GM12878 (cell line): ENCODE results near the gene NOL4L. TPM values are rescaled to one million over a fixed set of nuclear protein-coding genes. Genes with fewer than 3 reads are reported as not detected.

Experiments
- BCL3 ChIP-seq: IDR thresholded peaks from 2 replicates; pipeline ENCODE4 v1.6.1; 2011; ENCODE audit warnings: borderline replicate concordance, low read depth, mild to moderate bottlenecking, moderate library complexity, low read length; ENCODE audit not compliant: insufficient read depth, poor library complexity, severe bottlenecking
- CREM ChIP-seq: IDR thresholded peaks from 2 replicates; pipeline ENCODE4 v1.6.1; 2014; ENCODE audit warnings: antibody characterized with exemption, low read depth
- EZH2 ChIP-seq: IDR thresholded peaks from 2 replicates; pipeline ENCODE4 v1.6.1; 2012; ENCODE audit warnings: low read depth, mild to moderate bottlenecking, control low read depth, inconsistent platforms, low read length, borderline replicate concordance; ENCODE audit not compliant: control insufficient read depth
- FOXM1 ChIP-seq: IDR thresholded peaks from 2 replicates; pipeline ENCODE4 v1.6.1; 2012; ENCODE audit warnings: low read depth, mild to moderate bottlenecking, inconsistent platforms, low read length, moderate library complexity
- HSF1 ChIP-seq: fragments of 150-350 bp; IDR thresholded peaks from 2 replicates; pipeline ENCODE4 v1.6.1; 2014; ENCODE audit warnings: mild to moderate bottlenecking, low read depth, low read length
- POLR2AphosphoS5 ChIP-seq: IDR thresholded peaks from 2 replicates; pipeline ENCODE4 v1.6.1; 2011; ENCODE audit warnings: mild to moderate bottlenecking, low read length, inconsistent platforms
- RFX5 ChIP-seq: IDR thresholded peaks from 2 replicates; pipeline ENCODE4 v1.6.1; 2011; ENCODE audit warnings: low read depth, low read length, improper control_type of control experiment
- TCF12 ChIP-seq: IDR thresholded peaks from 2 replicates; pipeline ENCODE4 v1.6.1; 2011; ENCODE audit warnings: low read depth, mild to moderate bottlenecking, low read length
- TCF7 ChIP-seq: IDR thresholded peaks from 2 replicates; pipeline ENCODE4 v1.6.1; 2014; ENCODE audit warnings: antibody characterized with exemption, borderline replicate concordance
- USF2 ChIP-seq: IDR thresholded peaks from 2 replicates; pipeline ENCODE4 v1.6.1; 2011; ENCODE audit warnings: low read depth, low read length, improper control_type of control experiment, borderline replicate concordance
- ZBTB33 ChIP-seq: fragments of 450-650 bp; IDR thresholded peaks from 2 replicates; pipeline ENCODE4 v1.6.1; 2017; ENCODE audit warnings: mild to moderate bottlenecking
- ZBTB40 ChIP-seq: fragments of 450-650 bp; IDR thresholded peaks from 2 replicates; pipeline ENCODE4 v1.6.1; 2016; ENCODE audit warnings: mild to moderate bottlenecking, moderate library complexity, borderline replicate concordance
- ZNF24 ChIP-seq: fragments of 450-650 bp; IDR thresholded peaks from 2 replicates; pipeline ENCODE4 v1.6.1; 2017; ENCODE audit warnings: antibody characterized with exemption, mild to moderate bottlenecking
- ZSCAN29 ChIP-seq: fragments of 450-650 bp; IDR thresholded peaks from 2 replicates; pipeline ENCODE4 v1.6.1; 2017; ENCODE audit warnings: mild to moderate bottlenecking, moderate library complexity
- polyA plus RNA-seq, 11 experiments: library from polyadenylated mRNA; depleted of rRNA in 4 of 11; unstranded in 6 of 11; stranded (reverse) in 5 of 11; fragments of >200 nt; fragmentation: Nextera tagmentation in 4 of 11; fragmentation: Illumina TruSeq in 1 of 11; extraction: Ambion mirVana in 4 of 11; extraction: Trizol in 1 of 11; gene quantifications; 1 replicate in 1 of 11; 2 replicates in 10 of 11; pipeline versions ENCODE4 v1.2.1 to v1.2.3, GENCODE V29; 2011 to 2016; ENCODE audit warnings: inconsistent platforms in 2 of 11, missing spikeins in 2 of 11, low read depth in 1 of 11
- total RNA-seq, 4 experiments: library from RNA; depleted of rRNA in 3 of 4; stranded (reverse); fragments of >200 nt in 3 of 4; fragmentation: Illumina TruSeq in 1 of 4; extraction: Trizol in 1 of 4; gene quantifications; 2 replicates each; pipeline versions ENCODE4 v1.2.1 to v1.2.3, GENCODE V29; 2013 to 2021
- TF ChIP-seq, protein P1 (sequence below): fragments of 450-650 bp; conservative IDR thresholded peaks from 2 replicates; pipeline ENCODE4 v1.6.1; 2017; ENCODE audit warnings: mild to moderate bottlenecking, moderate library complexity
- TF ChIP-seq, protein P2 (sequence below): fragments of 450-650 bp; IDR thresholded peaks from 2 replicates; pipeline ENCODE4 v1.6.1; 2017; ENCODE audit warnings: low read depth, mild to moderate bottlenecking, moderate library complexity

Gene NOL4L
- total and polyA plus RNA-seq, 10 of the 15 experiments (the other 5 are each of a cell fraction or from before 2014, with no cell fraction given) = 2.3 to 24.0 (median 8.0) TPM

DNA sequence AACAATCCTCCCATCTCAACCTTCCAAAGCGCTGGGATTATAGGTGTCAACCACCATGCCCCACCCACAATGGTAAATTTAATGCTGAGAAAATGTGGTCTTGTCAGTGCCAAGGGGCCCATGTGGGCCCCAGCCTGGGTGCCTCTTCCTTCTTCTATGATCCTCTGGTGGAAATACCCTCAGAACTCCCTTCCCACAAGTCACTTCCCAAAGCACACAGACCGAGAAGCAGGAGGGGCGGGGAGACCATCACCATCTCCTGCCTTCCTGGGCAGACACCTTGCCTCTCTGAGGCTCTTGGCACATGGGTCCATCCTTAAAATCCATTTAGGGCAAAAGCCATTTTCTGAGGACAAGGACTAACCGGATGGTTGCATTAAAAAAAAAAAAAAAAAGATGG is 59.0 kb downstream of the NOL4L start (continued):
- TF ChIP-seq ZBTB33 (no peak), TCF12 (no peak), BCL3 (peak; percentile 53), ZSCAN29 (no peak), EZH2 (no peak), TCF7 (no peak), HSF1 (no peak), ZNF24 (no peak), CREM (no peak), USF2 (no peak), RFX5 (no peak), ZBTB40 (no peak), POLR2AphosphoS5 (no peak), FOXM1 (0 out of 2 replicates have a peak, but pooled peaks have one; percentile 30)
- TF ChIP-seq, protein P1, sequence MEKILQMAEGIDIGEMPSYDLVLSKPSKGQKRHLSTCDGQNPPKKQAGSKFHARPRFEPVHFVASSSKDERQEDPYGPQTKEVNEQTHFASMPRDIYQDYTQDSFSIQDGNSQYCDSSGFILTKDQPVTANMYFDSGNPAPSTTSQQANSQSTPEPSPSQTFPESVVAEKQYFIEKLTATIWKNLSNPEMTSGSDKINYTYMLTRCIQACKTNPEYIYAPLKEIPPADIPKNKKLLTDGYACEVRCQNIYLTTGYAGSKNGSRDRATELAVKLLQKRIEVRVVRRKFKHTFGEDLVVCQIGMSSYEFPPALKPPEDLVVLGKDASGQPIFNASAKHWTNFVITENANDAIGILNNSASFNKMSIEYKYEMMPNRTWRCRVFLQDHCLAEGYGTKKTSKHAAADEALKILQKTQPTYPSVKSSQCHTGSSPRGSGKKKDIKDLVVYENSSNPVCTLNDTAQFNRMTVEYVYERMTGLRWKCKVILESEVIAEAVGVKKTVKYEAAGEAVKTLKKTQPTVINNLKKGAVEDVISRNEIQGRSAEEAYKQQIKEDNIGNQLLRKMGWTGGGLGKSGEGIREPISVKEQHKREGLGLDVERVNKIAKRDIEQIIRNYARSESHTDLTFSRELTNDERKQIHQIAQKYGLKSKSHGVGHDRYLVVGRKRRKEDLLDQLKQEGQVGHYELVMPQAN = no peak
- TF ChIP-seq, protein P2, sequence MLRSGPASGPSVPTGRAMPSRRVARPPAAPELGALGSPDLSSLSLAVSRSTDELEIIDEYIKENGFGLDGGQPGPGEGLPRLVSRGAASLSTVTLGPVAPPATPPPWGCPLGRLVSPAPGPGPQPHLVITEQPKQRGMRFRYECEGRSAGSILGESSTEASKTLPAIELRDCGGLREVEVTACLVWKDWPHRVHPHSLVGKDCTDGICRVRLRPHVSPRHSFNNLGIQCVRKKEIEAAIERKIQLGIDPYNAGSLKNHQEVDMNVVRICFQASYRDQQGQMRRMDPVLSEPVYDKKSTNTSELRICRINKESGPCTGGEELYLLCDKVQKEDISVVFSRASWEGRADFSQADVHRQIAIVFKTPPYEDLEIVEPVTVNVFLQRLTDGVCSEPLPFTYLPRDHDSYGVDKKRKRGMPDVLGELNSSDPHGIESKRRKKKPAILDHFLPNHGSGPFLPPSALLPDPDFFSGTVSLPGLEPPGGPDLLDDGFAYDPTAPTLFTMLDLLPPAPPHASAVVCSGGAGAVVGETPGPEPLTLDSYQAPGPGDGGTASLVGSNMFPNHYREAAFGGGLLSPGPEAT = peak; percentile 79; the same call in 1 of the 2 replicates
